Measurements from ENCODE around the gene MYH3. TPM values are rescaled to one million over a fixed set of nuclear protein-coding genes. Genes with fewer than 3 reads are reported as not detected.

MYH3 gene
- total RNA-seq, 6 experiments from 2014 or later = 0.28 to 1.5 (median 0.50) TPM

DNA sequence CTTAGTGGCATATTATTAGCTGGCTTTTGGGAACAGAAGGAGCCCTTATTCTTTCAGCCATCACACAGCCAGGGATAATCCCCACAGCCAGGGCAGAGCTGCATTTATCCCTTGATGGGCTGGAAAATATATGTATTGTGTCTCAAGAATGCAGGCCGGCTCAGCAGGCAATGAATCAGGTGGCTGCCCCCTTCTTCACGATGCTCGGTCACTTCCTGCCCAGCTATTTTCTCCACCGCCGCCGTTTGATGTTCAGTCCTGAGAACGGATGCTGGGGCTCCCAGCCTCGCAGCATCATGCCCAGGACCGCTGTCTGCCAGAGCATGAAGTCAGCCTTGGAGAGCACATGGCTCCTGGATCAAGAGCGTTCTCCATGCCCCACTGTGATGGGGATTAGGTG lies 4.3 kb upstream of the MYH3 start:
- H3K9me3 Mint-ChIP-seq = no peaks in the 10 kb centered on the region
- H3K27me3 Mint-ChIP-seq (ENCODE audit: insufficient read depth) = peaks cover 2% of the 10 kb centered on the region
- TF ChIP-seq, protein P1, sequence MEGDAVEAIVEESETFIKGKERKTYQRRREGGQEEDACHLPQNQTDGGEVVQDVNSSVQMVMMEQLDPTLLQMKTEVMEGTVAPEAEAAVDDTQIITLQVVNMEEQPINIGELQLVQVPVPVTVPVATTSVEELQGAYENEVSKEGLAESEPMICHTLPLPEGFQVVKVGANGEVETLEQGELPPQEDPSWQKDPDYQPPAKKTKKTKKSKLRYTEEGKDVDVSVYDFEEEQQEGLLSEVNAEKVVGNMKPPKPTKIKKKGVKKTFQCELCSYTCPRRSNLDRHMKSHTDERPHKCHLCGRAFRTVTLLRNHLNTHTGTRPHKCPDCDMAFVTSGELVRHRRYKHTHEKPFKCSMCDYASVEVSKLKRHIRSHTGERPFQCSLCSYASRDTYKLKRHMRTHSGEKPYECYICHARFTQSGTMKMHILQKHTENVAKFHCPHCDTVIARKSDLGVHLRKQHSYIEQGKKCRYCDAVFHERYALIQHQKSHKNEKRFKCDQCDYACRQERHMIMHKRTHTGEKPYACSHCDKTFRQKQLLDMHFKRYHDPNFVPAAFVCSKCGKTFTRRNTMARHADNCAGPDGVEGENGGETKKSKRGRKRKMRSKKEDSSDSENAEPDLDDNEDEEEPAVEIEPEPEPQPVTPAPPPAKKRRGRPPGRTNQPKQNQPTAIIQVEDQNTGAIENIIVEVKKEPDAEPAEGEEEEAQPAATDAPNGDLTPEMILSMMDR (IDR thresholded peaks at IDR 0.05) = no peak
- no peak for DNase-seq
- H3K36me3 Mint-ChIP-seq (ENCODE audit: low read depth) = no peaks in the 10 kb centered on the region; the same call in 1 of the 2 replicates
- no peaks in the 10 kb centered on the region; the same call in 1 of the 2 replicates for H3K4me1 Mint-ChIP-seq (ENCODE audit: low read depth)
- H3K4me3 Mint-ChIP-seq = no peak overlapping the region
- H3K27ac Mint-ChIP-seq = no peak overlapping the region

DNA sequence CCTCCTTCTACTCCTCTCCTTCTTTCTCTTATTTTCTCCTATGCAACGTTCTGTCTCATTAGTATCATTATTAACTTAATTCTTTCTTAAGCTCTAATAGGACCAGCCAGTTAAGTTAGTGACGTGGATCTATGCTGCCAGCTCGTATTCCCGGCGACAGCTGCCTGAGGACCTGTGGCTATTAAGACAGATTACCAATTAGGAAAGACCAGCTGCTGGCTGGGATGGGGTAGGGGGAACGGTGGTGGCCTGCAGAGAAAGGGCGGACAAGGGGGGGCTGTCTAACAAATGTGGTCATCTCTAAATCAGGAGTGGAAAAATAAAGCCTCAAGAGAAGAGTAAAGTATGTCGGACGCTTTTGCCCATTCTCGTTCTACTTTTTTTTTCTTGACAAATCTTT lies 770 bp upstream of the MYH3 start:
- TF ChIP-seq, protein P1 (IDR thresholded peaks at IDR 0.05) = no peak
- Mint-ChIP-seq H3K27me3 (ENCODE audit: insufficient read depth) (peaks cover 1% of the 10 kb centered on the region), H3K27ac (no peak overlapping the region), H3K36me3 (ENCODE audit: low read depth) (no peaks in the 10 kb centered on the region), H3K4me1 (ENCODE audit: low read depth) (no peaks in the 10 kb centered on the region), H3K4me3 (no peak overlapping the region), H3K9me3 (no peaks in the 10 kb centered on the region)
- no peak for DNase-seq

DNA sequence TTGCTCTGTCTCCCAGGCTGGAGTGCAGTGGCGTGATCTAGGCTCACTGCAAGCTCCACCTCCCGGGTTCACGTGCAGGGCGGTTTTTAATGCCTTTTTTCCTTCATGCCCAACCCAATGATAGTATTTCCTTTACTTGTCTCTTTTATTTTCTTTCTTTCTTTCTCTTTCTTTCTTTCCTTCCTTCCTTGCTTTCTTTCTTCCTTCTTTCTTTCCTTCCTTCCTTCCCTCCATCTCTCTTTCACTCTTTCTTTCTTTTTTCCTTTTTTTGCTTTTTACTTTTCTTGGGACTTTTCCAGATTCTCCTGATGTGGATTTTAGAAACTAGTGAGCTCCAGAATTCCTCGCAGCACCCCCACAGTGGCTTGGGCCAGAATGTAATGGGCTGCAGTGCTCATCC lies 3.1 kb downstream of the MYH3 start:
- DNase-seq = no peak

DNA sequence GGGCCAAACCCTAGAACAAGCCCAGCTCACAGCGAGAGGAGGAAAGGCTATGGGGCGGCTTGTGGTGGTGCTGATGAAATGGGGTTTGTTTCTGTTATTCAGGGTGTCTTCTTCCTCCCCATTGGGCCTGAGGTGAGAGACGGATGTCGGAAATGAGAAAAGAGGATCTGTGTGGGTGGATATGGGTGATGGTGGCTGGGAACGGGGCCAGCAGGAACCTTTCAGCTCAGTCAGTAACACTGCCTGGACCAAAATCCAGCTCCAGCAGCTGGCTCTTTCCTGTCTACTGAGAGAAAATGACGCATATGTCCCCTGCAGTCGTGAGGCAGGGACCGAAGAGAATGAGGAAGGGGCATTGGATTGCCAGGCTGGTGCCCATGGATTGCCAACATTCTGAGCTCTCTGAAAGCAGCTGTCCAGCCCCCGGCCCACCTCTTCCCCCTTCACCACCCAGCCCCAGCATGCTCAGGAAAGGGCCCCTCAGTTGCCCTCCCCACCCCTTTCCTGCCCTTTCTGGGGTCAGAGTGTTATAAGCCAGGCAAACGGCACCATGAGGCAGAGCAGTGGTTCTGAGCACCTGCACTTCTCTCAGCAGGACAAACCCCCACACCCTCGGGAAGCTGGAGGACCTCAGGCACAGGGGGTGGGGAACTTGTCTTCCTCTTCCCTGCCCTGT lies 4.0 kb downstream of the MYH3 start:
- Mint-ChIP-seq H3K4me3 (no peak overlapping the region), H3K4me1 (ENCODE audit: low read depth) (peaks cover 15% of the 10 kb centered on the region), H3K36me3 (ENCODE audit: low read depth) (no peaks in the 10 kb centered on the region), H3K9me3 (no peaks in the 10 kb centered on the region), H3K27me3 (ENCODE audit: insufficient read depth) (peaks cover 1% of the 10 kb centered on the region; the same call in 1 of the 2 replicates), H3K27ac (no peak overlapping the region)
- TF ChIP-seq, protein P1 (IDR thresholded peaks at IDR 0.05) = no peak
- no peak for DNase-seq

More for the DNA sequence above, 3.1 kb downstream of the MYH3 start:
- Mint-ChIP-seq H3K4me3 (no peak overlapping the region), H3K36me3 (ENCODE audit: low read depth) (no peaks in the 10 kb centered on the region), H3K27ac (no peak overlapping the region), H3K9me3 (no peaks in the 10 kb centered on the region), H3K4me1 (ENCODE audit: low read depth) (peaks cover 7% of the 10 kb centered on the region), H3K27me3 (ENCODE audit: insufficient read depth) (peaks cover 1% of the 10 kb centered on the region; the same call in 1 of the 2 replicates)
- TF ChIP-seq, protein P1 (IDR thresholded peaks at IDR 0.05) = no peak

DNA sequence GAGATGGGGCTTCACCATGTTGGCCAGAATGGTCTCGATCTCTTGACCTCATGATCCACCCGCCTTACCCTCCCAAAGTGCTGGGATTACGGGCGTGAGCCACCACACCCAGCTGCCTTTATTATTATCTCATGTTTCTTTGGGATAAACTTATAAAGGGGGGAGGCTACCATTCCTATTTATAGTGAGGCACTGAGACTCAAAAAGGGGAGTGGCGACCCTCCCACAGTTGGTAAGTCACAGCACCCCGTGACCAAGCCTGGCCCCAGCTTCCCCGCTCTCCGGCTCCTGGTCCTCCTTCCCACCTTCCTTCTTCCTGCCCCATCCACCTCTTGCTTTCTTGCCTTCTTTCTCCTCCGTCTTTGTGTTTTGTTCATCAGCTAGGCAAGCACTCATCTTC lies 5.2 kb downstream of the MYH3 start:
- no peak for DNase-seq
- Mint-ChIP-seq H3K4me3 (no peak overlapping the region), H3K27me3 (ENCODE audit: insufficient read depth) (peaks cover 1% of the 10 kb centered on the region; the same call in 1 of the 2 replicates)

More for the DNA sequence above, 5.2 kb downstream of the MYH3 start:
- TF ChIP-seq, protein P1 (IDR thresholded peaks at IDR 0.05) = no peak
- H3K27ac Mint-ChIP-seq = no peak overlapping the region
- H3K4me1 Mint-ChIP-seq (ENCODE audit: low read depth) = peaks cover 17% of the 10 kb centered on the region
- no peaks in the 10 kb centered on the region for H3K9me3 Mint-ChIP-seq
- no peaks in the 10 kb centered on the region for H3K36me3 Mint-ChIP-seq (ENCODE audit: low read depth)

Measured in HFFc6 (cell line).